Activated CD8-positive, alpha-beta memory T cell treated with anti-CD3 and anti-CD28 coated beads, Interleukin-2, amount 10 ng/mL, durations not matched to agents 7 days and 5 days (primary cell): ENCODE data around the gene ACSL5. TPM values are rescaled to one million over a fixed set of nuclear protein-coding genes. Genes with fewer than 3 reads are reported as not detected.
A peak's percentile ranks its signal among the peaks of the same experiment; 100 is the strongest.
"Not testable (repeated sequence)": the region's sequence is repeated elsewhere in the genome, so short reads cannot be mapped to it uniquely, and the experiment has no call there.

Experiments used
- ATAC-seq: fragments of 150-1000 bp; cut with Tn5 transposase; one replicate; pipeline ENCODE4 v1.10.0; 2021; ENCODE audit warnings: moderate library complexity
- CTCF ChIA-PET: fragments of 350-600 bp; sonication (Branson Sonifier 250); formaldehyde crosslinking; loops from one replicate; lab custom pipeline; 2021; ENCODE audit warnings: antibody characterized with exemption; lab: Charles Lee
- DNase-seq: peaks from one replicate; pipeline ENCODE4 v3.0.0-alpha.2; 2020
- H3K27ac Mint-ChIP-seq: one replicate; pipeline ENCODE4 v1.8.0; 2021; ENCODE audit warnings: mild to moderate bottlenecking, mixed read lengths
- H3K27me3 Mint-ChIP-seq: one replicate; pipeline ENCODE4 v1.8.0; 2021; ENCODE audit warnings: mixed read lengths
- H3K36me3 Mint-ChIP-seq: one replicate; pipeline ENCODE4 v1.8.0; 2021; ENCODE audit warnings: mild to moderate bottlenecking, mixed read lengths
- H3K4me1 Mint-ChIP-seq: one replicate; pipeline ENCODE4 v1.8.0; 2021; ENCODE audit warnings: mixed read lengths
- H3K4me3 Mint-ChIP-seq: one replicate; pipeline ENCODE4 v1.8.0; 2021; ENCODE audit warnings: mild to moderate bottlenecking, moderate library complexity, mixed read lengths
- H3K9me3 Mint-ChIP-seq: one replicate; pipeline ENCODE4 v1.8.0; 2022; ENCODE audit warnings: low read depth, mixed read lengths
- total RNA-seq, 2 experiments: library from RNA; stranded (reverse); gene quantifications; one replicate each; pipeline ENCODE4 v1.2.3, GENCODE V29; 2021

Gene ACSL5
- total RNA-seq, 2 experiments from 2014 or later = 58.1 to 64.4 TPM

GRCh38 chr10:112446855-112447619 lies 73.1 kb downstream of the ACSL5 start, which contains the start of the genes VTI1A and ZDHHC6:
VTI1A (plus strand) TSS chr10:112447215; CDS start chr10:112447374, 159 bp downstream.
ZDHHC6 (minus strand) TSS chr10:112446914; CDS start chr10:112445436, 1,478 bp downstream.
- H3K4me3 Mint-ChIP-seq = peak within 1 kb of the TSS; percentile 93
- peaks cover 24% of the 10 kb centered on the region for H3K36me3 Mint-ChIP-seq
- peak within 1 kb of the TSS; percentile 94 for H3K27ac Mint-ChIP-seq
- CTCF ChIA-PET = interaction anchor here (1.0 to 2.8 kb wide), 5 partner anchors 9 to 72 kb away, joined by 3 to 17 read pairs (median 10); no protein-coding TSS in a partner anchor
- no peaks in the 10 kb centered on the region for H3K9me3 Mint-ChIP-seq
- ATAC-seq (peak; percentile 92), DNase-seq (peak; percentile 91)
- no peaks in the 10 kb centered on the region for H3K27me3 Mint-ChIP-seq
- peaks cover 52% of the 10 kb centered on the region for H3K4me1 Mint-ChIP-seq

GRCh38 chr10:112447620-112447928 lies 73.7 kb downstream of the ACSL5 start:
- CTCF ChIA-PET = interaction anchor here (1.3 to 2.8 kb wide), 4 partner anchors 9 to 72 kb away, joined by 4 to 17 read pairs (median 11); no protein-coding TSS in a partner anchor
- no peaks in the 10 kb centered on the region for H3K9me3 Mint-ChIP-seq
- H3K27me3 Mint-ChIP-seq = no peaks in the 10 kb centered on the region
- peak overlapping the region; percentile 94 for H3K27ac Mint-ChIP-seq
- peaks cover 21% of the 10 kb centered on the region for H3K36me3 Mint-ChIP-seq
- ATAC-seq = no peak
- peaks cover 47% of the 10 kb centered on the region for H3K4me1 Mint-ChIP-seq
- DNase-seq = no peak
- H3K4me3 Mint-ChIP-seq = peak overlapping the region; percentile 93

- Mint-ChIP-seq H3K36me3 (peaks cover 18% of the 10 kb centered on the region), H3K27me3 (no peaks in the 10 kb centered on the region), H3K4me1 (peaks cover 40% of the 10 kb centered on the region), H3K9me3 (no peaks in the 10 kb centered on the region), H3K4me3 (peak overlapping the region; percentile 93), H3K27ac (peak overlapping the region; percentile 34)
- CTCF ChIA-PET = interaction anchor here (0.8 kb wide), 1 partner anchor 8 kb away, joined by 3 read pairs; no protein-coding TSS in a partner anchor
- ATAC-seq (no peak), DNase-seq (no peak)
These were observed 75.0 kb downstream of the ACSL5 start for GRCh38 chr10:112448888-112449287.

- ATAC-seq (no peak), DNase-seq (no peak)
- H3K9me3 Mint-ChIP-seq = no peaks in the 10 kb centered on the region
- H3K36me3 Mint-ChIP-seq = peaks cover 4% of the 10 kb centered on the region
- H3K4me1 Mint-ChIP-seq = peaks cover 8% of the 10 kb centered on the region
- H3K27me3 Mint-ChIP-seq = no peaks in the 10 kb centered on the region
- CTCF ChIA-PET = interaction anchor here (1.2 to 1.8 kb wide), 3 partner anchors 8 to 319 kb away, joined by 4 to 10 read pairs (median 9); partner anchors contain the start of genes VTI1A and ZDHHC6
- no peak overlapping the region for H3K27ac Mint-ChIP-seq
- no peak overlapping the region for H3K4me3 Mint-ChIP-seq
These were observed 81.2 kb downstream of the ACSL5 start for GRCh38 chr10:112454910-112455779.

DNA sequence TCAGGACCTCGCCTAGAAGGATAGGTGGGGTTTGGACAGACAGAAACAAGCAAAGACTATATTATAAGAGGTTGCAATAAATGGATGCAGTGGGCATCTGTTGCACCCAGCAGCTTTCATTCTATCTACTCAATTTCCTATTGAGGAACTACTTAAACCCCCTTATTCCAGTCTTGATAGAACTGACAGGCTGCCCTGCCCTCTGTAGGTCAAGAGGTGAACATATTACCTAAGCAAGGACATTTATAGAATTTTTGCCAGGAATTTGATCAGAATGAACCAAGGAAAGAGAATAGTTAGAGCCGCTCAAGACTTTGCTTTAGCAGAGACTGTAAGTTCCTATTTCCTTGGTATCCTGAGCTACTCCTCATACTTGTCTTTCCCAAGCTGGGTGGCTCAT lies 82.6 kb downstream of the ACSL5 start:
- no peak for ATAC-seq
- Mint-ChIP-seq H3K9me3 (no peaks in the 10 kb centered on the region), H3K27me3 (no peaks in the 10 kb centered on the region), H3K4me1 (peaks cover 10% of the 10 kb centered on the region), H3K36me3 (peaks cover 9% of the 10 kb centered on the region), H3K4me3 (no peak overlapping the region), H3K27ac (no peak overlapping the region)
- DNase-seq = no peak
- CTCF ChIA-PET = interaction anchor here (0.8 to 1.8 kb wide), 5 partner anchors 8 to 16 kb away, joined by 3 to 10 read pairs (median 3); partner anchors contain the start of genes VTI1A and ZDHHC6

- H3K27ac Mint-ChIP-seq = no peak overlapping the region
- CTCF ChIA-PET = interaction anchor here (1.2 to 1.7 kb wide), 2 partner anchors 12 to 925 kb away, joined by 3 to 6 read pairs; no protein-coding TSS in a partner anchor
- peaks cover 13% of the 10 kb centered on the region for H3K4me1 Mint-ChIP-seq
- DNase-seq = no peak
- no peaks in the 10 kb centered on the region for H3K27me3 Mint-ChIP-seq
- no peaks in the 10 kb centered on the region for H3K9me3 Mint-ChIP-seq
- ATAC-seq = no peak
- H3K36me3 Mint-ChIP-seq = peaks cover 33% of the 10 kb centered on the region
- no peak overlapping the region for H3K4me3 Mint-ChIP-seq
These were observed 86.5 kb downstream of the ACSL5 start for GRCh38 chr10:112460366-112460765.

DNA sequence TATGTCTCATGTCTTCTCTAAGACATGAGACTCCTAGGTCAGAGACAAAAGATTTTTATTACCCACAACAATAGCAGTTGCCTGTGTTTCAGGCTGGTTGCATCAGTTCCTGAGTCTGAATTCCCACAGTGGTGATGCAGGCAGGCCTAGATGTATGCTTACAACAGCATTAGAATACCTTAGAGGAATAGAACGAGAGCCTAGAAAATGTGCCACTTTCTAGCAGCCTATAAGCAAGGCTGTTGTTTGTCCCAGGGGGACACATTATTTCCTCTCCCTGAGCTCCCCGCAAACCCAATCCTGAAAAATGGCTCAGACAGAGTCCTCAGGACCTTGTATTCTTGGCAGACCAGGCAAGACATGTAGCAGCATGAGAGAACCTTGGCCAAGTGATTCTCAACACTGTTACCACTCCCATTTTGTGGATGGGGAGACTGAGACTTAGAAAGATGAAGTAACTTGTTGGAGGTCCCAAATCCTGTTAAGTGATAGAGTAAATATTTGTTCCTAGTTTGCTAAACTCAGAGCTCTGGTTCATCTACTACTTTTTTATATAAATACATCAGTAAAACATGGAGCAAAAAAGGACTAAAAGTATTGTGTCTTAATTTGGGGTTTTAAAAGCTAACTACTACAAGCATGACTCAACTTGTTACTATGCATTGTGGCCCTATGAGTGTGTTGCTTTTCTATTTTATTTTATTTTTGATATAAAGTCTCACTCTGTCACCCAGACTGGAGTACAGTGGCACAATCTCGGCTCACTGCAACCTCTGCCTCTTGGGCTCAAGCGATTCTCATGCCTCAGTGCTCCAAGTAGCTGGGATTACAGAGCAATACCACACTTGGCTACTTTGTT lies 87.3 kb downstream of the ACSL5 start:
- H3K4me3 Mint-ChIP-seq = no peak overlapping the region
- peak; percentile 42 for ATAC-seq
- peak; percentile 54 for DNase-seq
- peaks cover 38% of the 10 kb centered on the region for H3K36me3 Mint-ChIP-seq
- no peaks in the 10 kb centered on the region for H3K27me3 Mint-ChIP-seq
- peak overlapping the region; percentile 52 for H3K27ac Mint-ChIP-seq
- no peaks in the 10 kb centered on the region for H3K9me3 Mint-ChIP-seq
- CTCF ChIA-PET = interaction anchor here (1.2 to 1.7 kb wide), 2 partner anchors 11 to 924 kb away, joined by 3 to 6 read pairs; no protein-coding TSS in a partner anchor
- H3K4me1 Mint-ChIP-seq = peaks cover 10% of the 10 kb centered on the region

DNA sequence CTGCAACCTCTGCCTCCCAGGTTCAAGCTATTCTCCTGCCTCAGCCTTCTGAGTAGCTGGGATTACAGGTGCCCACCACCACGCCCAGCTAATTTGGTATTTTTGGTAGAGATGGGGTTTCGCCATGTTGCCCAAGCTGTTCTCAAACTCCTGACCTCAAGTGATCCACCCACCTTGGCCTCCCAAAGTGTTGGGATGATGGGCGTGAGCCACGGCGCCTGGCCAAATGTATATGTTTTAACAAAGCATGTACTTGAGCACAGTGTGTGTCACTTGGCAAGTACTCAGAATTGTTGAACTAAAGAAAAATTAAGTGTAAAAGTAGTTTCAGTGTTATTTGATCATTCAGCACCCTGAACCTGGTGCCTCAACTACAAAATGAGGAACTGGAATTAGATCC lies 90.2 kb downstream of the ACSL5 start:
- CTCF ChIA-PET = interaction anchor here (1.0 to 1.8 kb wide), 3 partner anchors 8 to 156 kb away, joined by 3 to 13 read pairs (median 5); no protein-coding TSS in a partner anchor
- not testable (repeated sequence) for H3K27me3 Mint-ChIP-seq, ATAC-seq, DNase-seq, H3K27ac Mint-ChIP-seq, H3K9me3 Mint-ChIP-seq, H3K4me3 Mint-ChIP-seq
- Mint-ChIP-seq H3K4me1 (peaks cover 10% of the 10 kb centered on the region), H3K36me3 (peaks cover 46% of the 10 kb centered on the region)

DNA sequence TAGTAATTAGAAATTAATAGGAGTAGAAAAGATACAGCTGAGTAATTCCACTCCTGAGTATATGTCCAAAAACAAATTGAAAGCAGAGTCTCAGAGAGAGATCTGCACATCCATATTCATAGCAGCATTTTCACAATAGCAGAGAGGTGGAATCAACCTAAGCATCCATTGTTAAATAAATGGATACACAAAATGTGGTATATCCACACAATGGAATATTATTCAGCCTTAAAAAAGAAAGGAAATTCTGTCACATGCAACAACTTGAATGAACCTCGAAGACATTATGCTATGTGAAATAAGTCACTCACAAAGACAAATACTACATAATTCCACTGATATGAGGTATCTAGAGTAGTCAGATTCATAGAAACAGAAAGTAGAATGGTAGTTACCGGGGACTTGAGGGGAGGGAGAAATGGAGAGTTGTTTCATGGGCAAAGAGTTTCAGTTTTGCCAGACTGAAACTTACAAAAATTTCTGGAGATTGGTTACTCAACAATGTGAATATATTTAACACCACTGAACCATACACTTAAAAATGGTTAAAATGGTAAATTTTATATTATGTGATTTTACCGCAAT lies 91.5 kb downstream of the ACSL5 start:
- CTCF ChIA-PET = no interaction called here
- Mint-ChIP-seq H3K27me3 (no peaks in the 10 kb centered on the region), H3K36me3 (peaks cover 45% of the 10 kb centered on the region), H3K4me3 (no peak overlapping the region), H3K9me3 (no peaks in the 10 kb centered on the region), H3K27ac (no peak overlapping the region), H3K4me1 (peaks cover 7% of the 10 kb centered on the region)
- ATAC-seq (no peak), DNase-seq (no peak)

DNA sequence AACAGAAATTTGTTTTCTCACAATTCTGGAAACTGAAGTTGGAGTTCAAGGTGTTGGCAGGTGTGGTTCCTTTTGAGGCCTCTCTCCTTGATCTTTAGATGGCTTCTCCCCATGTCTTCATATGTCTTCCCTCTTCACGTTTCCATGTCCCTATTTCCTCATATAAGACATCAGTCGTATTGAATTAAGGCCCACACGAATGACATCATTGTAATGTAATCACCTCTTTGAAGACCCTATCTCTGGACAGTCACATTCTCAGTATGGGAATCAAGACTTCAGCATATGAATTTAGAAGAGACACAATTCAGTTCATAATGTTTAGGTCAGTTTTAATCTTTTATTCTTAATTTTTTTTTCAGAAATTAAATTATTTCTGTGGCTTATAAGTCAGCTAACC lies 92.9 kb downstream of the ACSL5 start:
- Mint-ChIP-seq H3K9me3 (no peaks in the 10 kb centered on the region), H3K4me1 (peaks cover 1% of the 10 kb centered on the region), H3K36me3 (peaks cover 39% of the 10 kb centered on the region), H3K4me3 (no peak overlapping the region), H3K27me3 (no peaks in the 10 kb centered on the region), H3K27ac (no peak overlapping the region)
- ATAC-seq = no peak
- no peak for DNase-seq
- CTCF ChIA-PET = interaction anchor here (1.0 to 1.2 kb wide), 2 partner anchors 10 kb away, joined by 3 to 5 read pairs; no protein-coding TSS in a partner anchor

- no peaks in the 10 kb centered on the region for H3K9me3 Mint-ChIP-seq
- no peak overlapping the region for H3K27ac Mint-ChIP-seq
- H3K27me3 Mint-ChIP-seq = no peaks in the 10 kb centered on the region
- peaks cover 38% of the 10 kb centered on the region for H3K36me3 Mint-ChIP-seq
- ATAC-seq (no peak), DNase-seq (no peak)
- no peak overlapping the region for H3K4me3 Mint-ChIP-seq
- peaks cover 4% of the 10 kb centered on the region for H3K4me1 Mint-ChIP-seq
- CTCF ChIA-PET = interaction anchor here (1.2 kb wide), 1 partner anchor 9 kb away, joined by 5 read pairs; no protein-coding TSS in a partner anchor
These were observed 93.7 kb downstream of the ACSL5 start for GRCh38 chr10:112467541-112468075.
